Islet of Langerhans (tissue), 1 donor: ENCODE data around the gene BLVRB.
"Not testable (repeated sequence)": the region's sequence is repeated elsewhere in the genome, so short reads cannot be mapped to it uniquely, and the experiment has no call there.

Experiments used
- FAIRE-seq: peaks from one replicate; lab custom pipeline; 2011; peaks lifted over from hg19 to GRCh38; lab: Jason Lieb, UNC

BLVRB gene

GRCh38 chr19:40421993-40422747, 43.4 kb downstream of the BLVRB start:
- FAIRE-seq, result no peak

GRCh38 chr19:40420766-40421765, 44.5 kb downstream of the BLVRB start:
- FAIRE-seq, result no peak

GRCh38 chr19:40420451-40420765, 45.1 kb downstream of the BLVRB start:
- FAIRE-seq, result no peak

- FAIRE-seq, result no peak
These were observed 45.8 kb downstream of the BLVRB start for GRCh38 chr19:40419780-40420179.

GRCh38 chr19:40419066-40419612, 46.4 kb downstream of the BLVRB start:
- FAIRE-seq, result no peak

GRCh38 chr19:40418040-40418439, 47.5 kb downstream of the BLVRB start:
- FAIRE-seq, result no peak

GRCh38 chr19:40417643-40417981, 47.9 kb downstream of the BLVRB start:
- no peak for FAIRE-seq

- no peak for FAIRE-seq
These were observed 48.5 kb downstream of the BLVRB start for GRCh38 chr19:40416918-40417642.

GRCh38 chr19:40415768-40416167, 49.8 kb downstream of the BLVRB start:
- no peak for FAIRE-seq

GRCh38 chr19:40414542-40415535, 50.7 kb downstream of the BLVRB start:
- no peak for FAIRE-seq

- no peak for FAIRE-seq
These were observed 52.2 kb downstream of the BLVRB start, which contains the start of gene PRX for GRCh38 chr19:40413291-40413845. TSS of gene PRX (minus strand) at chr19:40413378. CDS start at chr19:40407932, 5,446 bp downstream.

- no peak for FAIRE-seq
These were observed 52.7 kb downstream of the BLVRB start for GRCh38 chr19:40412866-40413265.

GRCh38 chr19:40411958-40412499, 53.5 kb downstream of the BLVRB start:
- FAIRE-seq, result no peak

- no peak for FAIRE-seq
These were observed 54.3 kb downstream of the BLVRB start for GRCh38 chr19:40411125-40411842.

- FAIRE-seq, result no peak
These were observed 55.5 kb downstream of the BLVRB start for GRCh38 chr19:40410030-40410389.

GRCh38 chr19:40408598-40408925, 57.0 kb downstream of the BLVRB start:
- FAIRE-seq, result not testable (repeated sequence)

- no peak for FAIRE-seq
These were observed 57.6 kb downstream of the BLVRB start for GRCh38 chr19:40407714-40408597.

GRCh38 chr19:40403262-40403984, 62.1 kb downstream of the BLVRB start:
- FAIRE-seq, result no peak
